HG03378 (cell line): ENCODE measurements around the gene TCEANC2.
"Not testable (repeated sequence)": the region's sequence is repeated elsewhere in the genome, so short reads cannot be mapped to it uniquely, and the experiment has no call there.

ENCODE experiments used
- ATAC-seq: cut with Tn5 transposase; IDR thresholded peaks from one replicate; pipeline ENCODE4 v1.9.1; 2021; ENCODE audit warnings: mild to moderate bottlenecking, moderate library complexity; ENCODE audit not compliant: unreplicated experiment

Gene TCEANC2

GRCh38 chr1:54081306-54082270 lies 28.2 kb downstream of the TCEANC2 start:
- peak; percentile 64 for ATAC-seq

GRCh38 chr1:54084794-54085193 lies 31.4 kb downstream of the TCEANC2 start:
- no peak for ATAC-seq

DNA sequence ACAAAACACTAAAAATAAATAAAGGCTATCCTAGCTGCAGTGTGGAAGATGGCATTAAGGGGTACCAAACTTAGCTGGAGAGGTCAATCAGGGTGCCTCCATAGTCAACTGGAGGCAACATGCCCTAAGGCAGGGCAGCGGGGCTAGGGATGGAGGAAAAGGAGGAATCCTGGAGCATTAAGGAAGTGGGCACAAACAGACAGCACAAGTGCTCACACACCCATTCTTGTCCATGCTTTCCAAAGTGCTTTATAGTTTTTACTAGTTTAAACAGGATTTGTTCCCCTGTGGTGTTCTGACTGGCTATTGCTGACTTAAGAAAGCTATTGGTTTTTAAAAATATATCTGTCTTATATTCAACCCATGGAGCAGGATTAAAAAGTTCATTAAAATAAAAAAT lies 33.3 kb downstream of the TCEANC2 start:
- ATAC-seq: no peak

DNA sequence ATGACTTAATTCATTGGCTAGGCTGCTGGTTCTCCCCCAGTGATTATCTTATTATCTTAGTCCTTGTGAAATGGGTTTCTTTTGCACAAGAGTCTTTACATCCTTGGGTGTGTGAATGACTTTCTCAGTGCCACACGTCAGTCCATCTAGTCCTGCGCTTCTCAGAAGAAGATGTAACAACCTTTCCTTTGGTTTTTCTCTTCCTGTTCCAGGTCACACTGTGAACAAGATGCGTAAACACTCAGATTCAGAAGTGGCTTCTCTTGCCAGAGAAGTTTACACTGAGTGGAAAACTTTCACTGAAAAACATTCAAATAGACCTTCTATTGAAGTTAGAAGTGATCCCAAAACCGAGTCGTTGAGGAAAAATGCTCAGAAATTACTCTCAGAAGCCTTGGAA lies 35.0 kb downstream of the TCEANC2 start:
- ATAC-seq: no peak

GRCh38 chr1:54091666-54092065 lies 38.3 kb downstream of the TCEANC2 start:
- ATAC-seq: no peak

- ATAC-seq: no peak
Measured at GRCh38 chr1:54094001-54094729, 40.8 kb downstream of the TCEANC2 start.

- not testable (repeated sequence) for ATAC-seq
Measured at GRCh38 chr1:54094730-54095105, 41.3 kb downstream of the TCEANC2 start.

DNA sequence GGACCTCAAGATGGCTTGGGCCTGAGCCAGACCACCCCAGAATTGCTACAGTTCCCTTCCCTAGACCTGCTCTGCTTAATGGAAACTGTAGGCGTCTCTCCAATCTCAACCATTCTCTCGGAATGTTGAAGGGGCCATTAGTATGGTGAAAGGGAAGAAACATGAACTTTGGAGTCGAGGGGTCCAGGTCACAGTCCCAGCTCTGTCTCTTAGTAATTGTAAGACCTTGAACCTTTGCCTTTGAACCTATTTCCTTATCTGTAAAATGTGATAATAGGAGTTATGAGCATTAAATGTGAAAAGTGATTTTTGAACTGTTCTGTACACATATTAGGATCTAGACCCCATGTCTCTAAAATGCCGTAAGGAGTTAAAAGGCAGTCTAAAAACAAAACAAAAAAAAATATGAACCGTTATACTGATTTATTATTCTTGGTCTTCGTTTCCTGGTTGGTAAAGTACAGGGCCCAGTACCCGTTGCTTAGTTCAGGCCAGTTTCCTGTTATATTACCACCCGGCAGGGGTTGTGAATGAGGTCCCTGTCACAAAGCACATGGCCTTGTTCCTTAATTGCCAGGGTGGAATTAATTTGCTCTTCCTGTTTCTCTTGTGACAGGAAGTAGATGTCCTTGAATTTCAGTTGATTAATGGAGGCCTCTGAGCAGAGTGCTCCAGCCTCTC lies 42.3 kb downstream of the TCEANC2 start:
- no peak for ATAC-seq

- ATAC-seq: no peak
Measured at GRCh38 chr1:54096227-54096876, 42.9 kb downstream of the TCEANC2 start.

DNA sequence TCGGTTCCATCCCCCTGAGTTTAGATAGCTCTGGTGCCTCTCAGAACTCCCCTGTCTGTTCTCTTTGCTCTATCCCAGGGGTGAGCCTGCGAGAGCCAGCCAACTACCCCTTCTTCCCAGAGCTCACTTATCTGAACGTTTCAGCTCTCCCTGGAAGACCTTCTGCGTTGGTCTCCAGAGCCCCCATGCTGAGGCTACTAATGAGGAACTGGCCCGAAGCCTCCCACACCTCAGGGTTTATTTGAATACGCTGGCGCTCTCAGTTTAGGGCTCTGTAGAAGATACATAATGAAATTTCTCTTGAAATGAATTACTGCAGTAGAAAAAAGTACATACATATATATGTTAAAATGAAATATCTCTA lies 43.5 kb downstream of the TCEANC2 start:
- ATAC-seq: no peak

- ATAC-seq: no peak
Measured at GRCh38 chr1:54099061-54099610, 45.7 kb downstream of the TCEANC2 start.

DNA sequence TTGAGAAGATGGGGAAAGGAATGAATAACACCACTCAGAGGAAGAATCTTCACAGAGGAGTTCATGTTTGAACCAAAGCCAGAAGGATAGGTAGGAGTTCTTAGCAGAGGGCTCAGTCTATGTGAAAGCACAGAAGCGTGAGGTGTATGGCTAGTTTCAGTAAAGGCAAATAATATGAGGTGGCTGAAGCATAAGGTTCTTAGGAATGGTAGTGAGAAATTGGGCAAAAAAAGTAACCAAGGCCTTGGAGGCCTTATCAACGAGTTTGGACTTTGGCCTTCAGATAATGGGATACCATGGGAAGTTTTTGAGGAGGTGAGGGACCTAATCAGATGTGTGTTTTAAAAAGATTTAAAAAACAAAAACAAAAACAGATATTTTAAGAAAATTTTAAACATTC lies 47.1 kb downstream of the TCEANC2 start:
- ATAC-seq: no peak

- no peak for ATAC-seq
Measured at GRCh38 chr1:54103414-54103813, 50.0 kb downstream of the TCEANC2 start.

DNA sequence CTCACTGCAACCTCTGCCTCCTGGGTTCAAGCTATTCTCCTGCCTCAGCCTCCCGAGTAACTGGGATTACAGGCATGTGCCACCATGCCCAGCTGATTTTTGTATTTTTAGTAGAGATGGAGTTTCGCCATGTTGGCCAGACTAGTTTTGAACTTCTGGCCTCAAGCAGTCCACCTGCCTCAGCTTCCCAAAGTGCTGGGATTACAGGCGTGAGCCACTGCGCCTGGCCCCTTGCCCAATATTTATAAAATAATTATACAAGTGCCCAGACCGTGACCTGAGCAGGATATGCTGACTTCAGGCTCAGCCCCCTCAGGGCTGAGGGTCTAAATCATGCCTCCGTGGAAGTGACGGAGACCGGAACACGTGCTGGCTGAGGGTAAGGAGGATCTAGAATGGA lies 51.2 kb downstream of the TCEANC2 start:
- not testable (repeated sequence) for ATAC-seq

DNA sequence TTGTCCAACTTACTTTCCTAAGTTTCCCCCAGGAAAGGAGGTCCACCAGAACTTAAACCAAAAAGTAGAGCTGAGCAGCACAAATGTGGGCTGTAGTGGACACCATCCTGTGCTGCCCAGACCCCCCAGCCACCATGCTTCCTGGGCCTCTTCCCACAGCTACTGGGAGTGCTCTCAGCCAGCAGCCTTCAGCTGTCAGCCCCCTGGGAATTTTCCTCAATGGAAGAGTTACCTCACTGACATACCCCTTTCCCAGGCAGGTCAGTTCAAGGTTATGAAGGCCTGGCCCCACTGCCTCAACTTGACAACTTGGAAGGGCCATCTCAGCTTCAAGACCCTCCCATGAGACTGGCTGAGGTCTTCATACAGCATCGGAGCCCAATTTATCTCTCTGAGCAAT lies 51.7 kb downstream of the TCEANC2 start:
- ATAC-seq: no peak

- ATAC-seq: no peak
Measured at GRCh38 chr1:54105736-54106269, 52.4 kb downstream of the TCEANC2 start.

- no peak for ATAC-seq
Measured at GRCh38 chr1:54107131-54107530, 53.7 kb downstream of the TCEANC2 start.

DNA sequence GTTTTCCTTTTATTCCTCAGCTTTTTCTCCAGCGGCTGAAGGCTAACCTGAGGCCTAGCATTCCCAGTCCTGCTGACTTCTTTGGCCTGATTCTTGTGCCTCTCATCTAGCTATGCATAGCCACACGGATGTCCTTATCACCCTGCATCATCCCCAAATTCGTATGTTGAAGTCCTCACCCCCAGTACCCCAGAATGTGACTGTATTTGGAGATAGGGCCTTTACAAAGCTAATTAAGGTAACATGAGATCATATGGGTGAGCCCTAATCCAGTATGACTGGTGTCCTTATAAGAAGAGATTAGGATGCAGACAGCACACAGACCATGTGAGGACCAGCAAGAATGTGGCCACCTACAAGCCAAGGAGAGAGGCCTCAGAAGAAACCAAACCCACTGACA lies 54.7 kb downstream of the TCEANC2 start:
- no peak for ATAC-seq

DNA sequence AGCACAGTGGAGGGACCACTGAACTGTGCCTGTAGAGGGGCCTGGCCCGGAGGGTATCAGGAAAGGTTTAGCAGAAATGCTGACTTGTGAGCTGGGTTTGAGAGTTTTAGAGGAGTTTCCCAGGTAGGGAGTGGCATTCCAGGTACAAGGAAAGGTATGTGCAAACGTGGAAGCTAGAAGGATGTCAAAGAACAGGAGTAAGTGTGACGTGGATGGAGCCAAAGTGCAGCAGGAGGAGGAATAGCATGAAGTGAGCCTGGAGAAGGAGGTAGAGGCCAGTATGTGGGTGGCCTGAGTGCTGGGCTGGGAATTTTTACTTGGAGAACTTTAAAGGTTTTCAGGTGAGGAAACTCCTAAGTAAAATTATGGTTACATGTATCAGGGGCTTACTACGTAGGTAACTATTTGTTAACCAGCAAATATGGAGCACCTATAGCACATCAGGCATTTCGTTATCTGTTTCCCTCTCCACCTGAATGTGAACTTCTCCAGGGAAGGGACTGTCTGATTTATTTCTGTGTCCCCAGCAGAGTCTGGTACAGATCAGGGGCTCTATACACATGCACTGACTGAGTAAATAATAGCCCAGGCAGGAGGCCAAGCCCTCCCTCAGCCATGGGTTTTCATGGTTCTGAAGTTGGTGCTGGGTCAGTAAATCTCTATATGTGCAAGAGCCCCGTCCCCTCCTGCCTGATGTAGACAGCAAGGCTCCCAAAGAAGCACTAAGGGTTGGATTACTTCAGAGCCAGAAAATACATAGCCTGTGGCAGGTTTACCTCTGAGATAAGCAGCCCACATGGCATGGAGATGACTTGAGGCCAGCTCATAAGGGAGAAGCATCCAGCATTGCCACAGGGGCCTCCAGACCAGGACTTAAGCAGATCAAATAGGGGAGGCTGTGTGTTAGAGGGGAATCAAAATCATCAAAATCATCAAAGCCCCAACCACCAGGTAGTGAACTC lies 56.0 kb downstream of the TCEANC2 start:
- ATAC-seq: no peak
